ENCODE data around the gene SLIRP. TPM values are rescaled to one million over a fixed set of nuclear protein-coding genes. Genes with fewer than 3 reads are reported as not detected.

The SLIRP gene
- total RNA-seq, 1 donor from 2014 or later = 164 TPM

DNA sequence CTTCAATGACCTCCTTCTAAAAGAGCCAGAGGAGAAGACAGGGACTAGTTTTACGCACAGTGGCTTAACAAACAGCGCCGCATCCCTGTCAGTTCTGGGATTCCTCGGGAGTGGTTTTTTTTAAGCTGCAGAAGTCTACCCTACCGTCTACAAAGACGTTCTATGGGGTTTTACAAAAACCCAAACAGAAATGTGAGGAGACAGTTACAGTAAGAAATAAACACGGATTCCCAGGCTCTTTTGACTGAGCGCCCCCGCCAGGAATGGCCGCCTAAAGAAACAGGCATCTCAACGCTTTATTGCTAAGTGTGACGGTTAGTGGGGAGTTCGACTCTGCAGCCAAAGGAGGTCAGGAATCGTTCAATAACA, 564 bp upstream of the SLIRP start:
- Mint-ChIP-seq H3K36me3 (ENCODE audit: low read depth) (no peaks in the 10 kb centered on the region), H3K27ac (ENCODE audit: unreplicated experiment) (peak overlapping the region; percentile 98), H3K9me3 (no peaks in the 10 kb centered on the region), H3K4me1 (peaks cover 39% of the 10 kb centered on the region), H3K4me3 (peak overlapping the region; percentile 92), H3K27me3 (ENCODE audit: low read depth) (no peaks in the 10 kb centered on the region)
- TF ChIP-seq, protein P1, sequence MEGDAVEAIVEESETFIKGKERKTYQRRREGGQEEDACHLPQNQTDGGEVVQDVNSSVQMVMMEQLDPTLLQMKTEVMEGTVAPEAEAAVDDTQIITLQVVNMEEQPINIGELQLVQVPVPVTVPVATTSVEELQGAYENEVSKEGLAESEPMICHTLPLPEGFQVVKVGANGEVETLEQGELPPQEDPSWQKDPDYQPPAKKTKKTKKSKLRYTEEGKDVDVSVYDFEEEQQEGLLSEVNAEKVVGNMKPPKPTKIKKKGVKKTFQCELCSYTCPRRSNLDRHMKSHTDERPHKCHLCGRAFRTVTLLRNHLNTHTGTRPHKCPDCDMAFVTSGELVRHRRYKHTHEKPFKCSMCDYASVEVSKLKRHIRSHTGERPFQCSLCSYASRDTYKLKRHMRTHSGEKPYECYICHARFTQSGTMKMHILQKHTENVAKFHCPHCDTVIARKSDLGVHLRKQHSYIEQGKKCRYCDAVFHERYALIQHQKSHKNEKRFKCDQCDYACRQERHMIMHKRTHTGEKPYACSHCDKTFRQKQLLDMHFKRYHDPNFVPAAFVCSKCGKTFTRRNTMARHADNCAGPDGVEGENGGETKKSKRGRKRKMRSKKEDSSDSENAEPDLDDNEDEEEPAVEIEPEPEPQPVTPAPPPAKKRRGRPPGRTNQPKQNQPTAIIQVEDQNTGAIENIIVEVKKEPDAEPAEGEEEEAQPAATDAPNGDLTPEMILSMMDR (conservative IDR thresholded peaks at IDR 0.05) = peak; percentile 57
- no peak for DNase-seq (ENCODE audit: low read depth, low spot score)

DNA sequence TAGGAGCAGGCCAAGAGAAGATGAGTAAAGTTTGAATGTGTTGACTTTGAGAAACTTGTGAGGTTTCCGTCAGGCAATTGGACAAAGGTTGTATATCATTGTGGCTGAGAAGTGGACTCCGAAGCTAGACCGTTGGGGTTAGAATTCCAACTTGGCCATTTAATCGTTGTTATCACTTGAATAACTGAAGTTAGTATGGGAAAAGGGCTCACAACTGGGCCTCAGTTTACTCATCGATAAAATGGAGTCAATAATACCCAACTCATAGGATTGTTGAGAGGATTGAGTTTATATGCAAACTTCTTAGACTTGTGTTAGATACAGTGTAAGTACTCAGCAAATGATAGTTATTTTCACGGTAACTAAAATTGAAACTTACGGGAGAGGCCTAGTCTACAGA, 846 bp downstream of the SLIRP start:
- no peaks in the 10 kb centered on the region for H3K27me3 Mint-ChIP-seq (ENCODE audit: low read depth)
- peak overlapping the region; percentile 92 for H3K4me3 Mint-ChIP-seq
- peaks cover 39% of the 10 kb centered on the region for H3K4me1 Mint-ChIP-seq
- DNase-seq (ENCODE audit: low read depth, low spot score) = no peak
- peak overlapping the region; percentile 98 for H3K27ac Mint-ChIP-seq (ENCODE audit: unreplicated experiment)
- peaks cover 3% of the 10 kb centered on the region for H3K36me3 Mint-ChIP-seq (ENCODE audit: low read depth)
- TF ChIP-seq, protein P1 (conservative IDR thresholded peaks at IDR 0.05) = no peak
- no peaks in the 10 kb centered on the region for H3K9me3 Mint-ChIP-seq

DNA sequence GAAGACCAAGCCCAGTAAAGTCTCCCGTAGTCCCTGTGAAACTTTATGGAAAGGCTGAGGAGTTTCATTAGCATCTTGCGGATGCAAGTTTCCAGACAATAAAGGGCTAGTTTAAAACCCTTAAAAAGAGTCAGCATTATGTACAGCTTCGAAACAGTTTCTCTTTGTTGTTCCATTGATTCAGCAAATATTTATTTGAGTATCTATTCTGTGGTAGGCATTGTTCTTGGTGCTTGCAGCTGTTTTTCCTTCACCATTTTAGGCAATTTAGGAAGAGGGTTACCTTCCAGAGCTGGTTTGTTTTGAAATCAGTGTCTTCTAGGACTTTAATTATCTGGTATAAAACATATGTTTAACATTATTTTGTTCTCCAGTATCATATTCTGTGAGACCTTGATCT, 1.5 kb downstream of the SLIRP start:
- Mint-ChIP-seq H3K4me1 (peaks cover 39% of the 10 kb centered on the region), H3K4me3 (peak overlapping the region; percentile 92), H3K36me3 (ENCODE audit: low read depth) (peaks cover 3% of the 10 kb centered on the region), H3K9me3 (no peaks in the 10 kb centered on the region), H3K27ac (ENCODE audit: unreplicated experiment) (no peak overlapping the region), H3K27me3 (ENCODE audit: low read depth) (no peaks in the 10 kb centered on the region)
- DNase-seq (ENCODE audit: low read depth, low spot score) = no peak
- TF ChIP-seq, protein P1 (conservative IDR thresholded peaks at IDR 0.05) = no peak

DNA sequence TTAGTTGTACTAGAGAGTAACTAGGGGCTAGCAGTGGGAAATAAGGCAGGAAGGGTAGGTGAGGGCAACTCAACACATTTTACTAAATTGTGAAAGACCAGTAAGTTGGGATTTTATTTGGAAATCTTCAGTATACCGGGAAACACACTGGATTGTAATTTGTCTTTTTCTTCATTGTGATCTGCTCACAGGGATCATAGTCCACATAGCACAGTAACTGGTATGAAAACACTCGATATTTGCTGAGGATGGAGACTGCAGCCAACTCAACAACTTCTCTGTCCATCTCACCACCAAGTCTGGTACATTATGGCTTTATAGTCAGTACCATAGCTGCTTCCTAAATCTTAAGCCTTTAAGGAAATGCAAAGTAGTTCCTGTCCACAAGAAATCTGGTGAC, 2.5 kb downstream of the SLIRP start:
- peaks cover 39% of the 10 kb centered on the region for H3K4me1 Mint-ChIP-seq
- no peak overlapping the region for H3K27ac Mint-ChIP-seq (ENCODE audit: unreplicated experiment)
- H3K4me3 Mint-ChIP-seq = peak overlapping the region; percentile 58
- DNase-seq (ENCODE audit: low read depth, low spot score) = no peak
- H3K27me3 Mint-ChIP-seq (ENCODE audit: low read depth) = no peaks in the 10 kb centered on the region
- TF ChIP-seq, protein P1 (conservative IDR thresholded peaks at IDR 0.05) = no peak
- H3K36me3 Mint-ChIP-seq (ENCODE audit: low read depth) = peaks cover 10% of the 10 kb centered on the region
- H3K9me3 Mint-ChIP-seq = no peaks in the 10 kb centered on the region

DNA sequence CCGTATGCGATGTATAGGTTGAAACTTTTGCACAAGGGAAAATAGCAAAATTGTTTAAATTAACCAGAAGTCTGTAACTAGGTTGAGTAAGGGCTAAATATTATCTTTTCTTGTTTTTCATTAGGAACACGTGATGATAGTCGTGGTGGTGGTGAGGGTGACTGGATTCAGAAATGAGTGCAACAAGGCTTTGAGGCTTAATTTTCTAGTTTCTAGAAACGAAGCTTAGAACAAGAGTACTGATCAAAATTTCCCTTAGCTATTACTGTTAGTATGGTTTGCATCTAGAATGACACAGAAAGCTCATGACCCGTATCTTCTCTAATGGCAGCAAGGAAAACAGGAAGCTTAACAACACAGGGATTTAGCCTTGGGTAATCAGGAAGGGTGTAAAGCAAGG, 7.0 kb downstream of the SLIRP start:
- H3K9me3 Mint-ChIP-seq = no peaks in the 10 kb centered on the region
- H3K27me3 Mint-ChIP-seq (ENCODE audit: low read depth) = no peaks in the 10 kb centered on the region
- no peak overlapping the region for H3K4me3 Mint-ChIP-seq
- no peak for DNase-seq (ENCODE audit: low read depth, low spot score)
- TF ChIP-seq, protein P1 (conservative IDR thresholded peaks at IDR 0.05) = no peak
- peaks cover 6% of the 10 kb centered on the region for H3K4me1 Mint-ChIP-seq
- peaks cover 21% of the 10 kb centered on the region for H3K36me3 Mint-ChIP-seq (ENCODE audit: low read depth)
- no peak overlapping the region for H3K27ac Mint-ChIP-seq (ENCODE audit: unreplicated experiment)
